ENCODE measurements around the gene GRAMD1B. TPM values are rescaled to one million over a fixed set of nuclear protein-coding genes. Genes with fewer than 3 reads are reported as not detected.

The GRAMD1B gene
- total RNA-seq, 4 donors from 2014 or later, result 5.1 to 10.5 (median 8.4) TPM

DNA sequence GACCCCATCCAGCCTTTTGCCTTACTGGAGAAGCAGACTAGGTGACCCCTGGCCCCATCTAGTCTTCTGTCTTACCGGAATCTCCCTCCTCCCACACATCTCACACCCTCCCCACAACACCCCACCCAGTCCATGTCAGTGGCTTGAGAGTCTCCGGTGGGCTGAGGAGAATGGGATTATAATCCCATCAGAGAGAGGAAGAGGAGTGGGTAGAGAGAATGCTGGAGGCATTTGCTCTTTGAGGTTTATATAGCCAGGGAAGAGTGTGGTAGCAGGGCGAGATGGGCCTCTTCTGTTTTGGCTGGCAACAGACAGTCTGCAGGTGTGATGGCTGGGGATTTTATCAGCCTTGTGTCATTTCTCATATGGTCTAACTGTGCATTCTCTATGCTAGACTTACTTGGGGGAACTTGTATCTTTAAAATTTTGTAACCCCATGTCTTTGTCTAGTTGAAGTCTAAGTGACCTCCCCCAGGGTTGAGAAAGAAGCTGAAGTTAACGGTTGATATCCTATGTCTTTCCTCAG, 50.3 kb downstream of the GRAMD1B start:
- TF ChIP-seq, protein P1, sequence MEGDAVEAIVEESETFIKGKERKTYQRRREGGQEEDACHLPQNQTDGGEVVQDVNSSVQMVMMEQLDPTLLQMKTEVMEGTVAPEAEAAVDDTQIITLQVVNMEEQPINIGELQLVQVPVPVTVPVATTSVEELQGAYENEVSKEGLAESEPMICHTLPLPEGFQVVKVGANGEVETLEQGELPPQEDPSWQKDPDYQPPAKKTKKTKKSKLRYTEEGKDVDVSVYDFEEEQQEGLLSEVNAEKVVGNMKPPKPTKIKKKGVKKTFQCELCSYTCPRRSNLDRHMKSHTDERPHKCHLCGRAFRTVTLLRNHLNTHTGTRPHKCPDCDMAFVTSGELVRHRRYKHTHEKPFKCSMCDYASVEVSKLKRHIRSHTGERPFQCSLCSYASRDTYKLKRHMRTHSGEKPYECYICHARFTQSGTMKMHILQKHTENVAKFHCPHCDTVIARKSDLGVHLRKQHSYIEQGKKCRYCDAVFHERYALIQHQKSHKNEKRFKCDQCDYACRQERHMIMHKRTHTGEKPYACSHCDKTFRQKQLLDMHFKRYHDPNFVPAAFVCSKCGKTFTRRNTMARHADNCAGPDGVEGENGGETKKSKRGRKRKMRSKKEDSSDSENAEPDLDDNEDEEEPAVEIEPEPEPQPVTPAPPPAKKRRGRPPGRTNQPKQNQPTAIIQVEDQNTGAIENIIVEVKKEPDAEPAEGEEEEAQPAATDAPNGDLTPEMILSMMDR (IDR thresholded peaks at IDR 0.05; ENCODE audit: low read depth), result no peak

GRCh38 chr11:123480882-123481281, 50.8 kb downstream of the GRAMD1B start:
- TF ChIP-seq, protein P1 (IDR thresholded peaks at IDR 0.05; ENCODE audit: low read depth), result no peak

GRCh38 chr11:123481640-123482039, 51.6 kb downstream of the GRAMD1B start:
- TF ChIP-seq, protein P1 (IDR thresholded peaks at IDR 0.05; ENCODE audit: low read depth), result no peak

DNA sequence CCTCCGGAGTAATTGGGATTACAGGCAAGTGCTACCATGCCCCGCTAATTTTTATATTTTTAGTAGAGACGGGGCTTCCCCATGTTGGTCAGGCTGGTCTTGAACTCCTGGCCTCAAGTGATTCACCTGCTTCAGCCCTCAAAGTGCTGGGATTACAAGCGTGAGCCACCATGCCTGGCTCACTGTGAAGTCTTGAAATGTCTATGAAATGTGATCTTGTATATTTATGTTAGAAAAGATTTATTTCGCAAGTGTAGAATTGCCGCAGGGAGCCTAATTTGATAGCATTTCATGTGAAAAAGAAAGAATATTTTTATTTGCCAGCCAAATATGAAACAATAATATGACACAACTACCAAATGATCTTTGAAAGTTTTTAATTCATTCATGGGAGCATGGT, 52.1 kb downstream of the GRAMD1B start:
- TF ChIP-seq, protein P1 (IDR thresholded peaks at IDR 0.05; ENCODE audit: low read depth), result no peak

DNA sequence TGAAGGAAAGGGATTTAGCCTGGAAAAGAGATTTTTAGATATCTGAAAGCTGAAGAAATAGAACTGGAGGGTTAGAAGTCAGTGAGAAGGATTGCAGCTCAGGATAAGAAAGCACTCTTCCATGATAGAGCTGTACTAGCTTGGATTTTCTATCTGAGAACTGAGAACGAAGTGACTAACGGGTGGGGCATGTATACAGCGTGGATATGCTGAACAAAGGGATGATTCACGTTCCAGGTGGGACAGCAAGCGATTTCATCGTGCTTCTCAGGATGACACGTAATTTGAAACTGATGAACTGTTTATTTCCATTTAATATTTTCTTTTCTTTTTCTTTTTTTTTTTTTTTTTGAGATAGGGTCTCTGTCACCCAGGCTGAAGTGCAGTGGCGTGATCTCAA, 53.0 kb downstream of the GRAMD1B start:
- TF ChIP-seq, protein P1 (IDR thresholded peaks at IDR 0.05; ENCODE audit: low read depth), result no peak

DNA sequence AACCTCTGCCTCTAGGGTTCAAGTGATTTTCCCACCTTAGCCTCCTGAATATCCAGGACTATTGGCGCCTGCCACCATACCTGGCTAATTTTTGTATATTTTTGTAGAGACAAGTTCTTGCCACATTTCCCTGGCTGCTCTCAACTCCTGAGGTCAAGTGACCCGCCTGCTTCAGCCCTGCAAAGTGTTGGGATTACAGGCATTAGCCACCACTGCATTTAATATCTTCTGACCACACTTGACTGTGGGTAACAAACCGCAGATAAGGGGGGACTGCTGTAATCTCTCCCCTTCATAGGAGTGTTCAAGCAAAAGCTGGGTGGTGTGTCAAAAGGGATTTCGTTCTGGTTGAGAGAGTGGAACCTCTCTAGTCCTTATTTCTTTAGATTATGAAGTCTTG, 53.4 kb downstream of the GRAMD1B start:
- TF ChIP-seq, protein P1 (IDR thresholded peaks at IDR 0.05; ENCODE audit: low read depth), result no peak

GRCh38 chr11:123484448-123484847, 54.4 kb downstream of the GRAMD1B start:
- TF ChIP-seq, protein P1 (IDR thresholded peaks at IDR 0.05; ENCODE audit: low read depth), result no peak
